ENCODE data around the gene GSTM2. TPM values are rescaled to one million over a fixed set of nuclear protein-coding genes. Genes with fewer than 3 reads are reported as not detected.

Gene GSTM2
- 9.9 and 16.8 TPM in 2 replicates for total RNA-seq

DNA sequence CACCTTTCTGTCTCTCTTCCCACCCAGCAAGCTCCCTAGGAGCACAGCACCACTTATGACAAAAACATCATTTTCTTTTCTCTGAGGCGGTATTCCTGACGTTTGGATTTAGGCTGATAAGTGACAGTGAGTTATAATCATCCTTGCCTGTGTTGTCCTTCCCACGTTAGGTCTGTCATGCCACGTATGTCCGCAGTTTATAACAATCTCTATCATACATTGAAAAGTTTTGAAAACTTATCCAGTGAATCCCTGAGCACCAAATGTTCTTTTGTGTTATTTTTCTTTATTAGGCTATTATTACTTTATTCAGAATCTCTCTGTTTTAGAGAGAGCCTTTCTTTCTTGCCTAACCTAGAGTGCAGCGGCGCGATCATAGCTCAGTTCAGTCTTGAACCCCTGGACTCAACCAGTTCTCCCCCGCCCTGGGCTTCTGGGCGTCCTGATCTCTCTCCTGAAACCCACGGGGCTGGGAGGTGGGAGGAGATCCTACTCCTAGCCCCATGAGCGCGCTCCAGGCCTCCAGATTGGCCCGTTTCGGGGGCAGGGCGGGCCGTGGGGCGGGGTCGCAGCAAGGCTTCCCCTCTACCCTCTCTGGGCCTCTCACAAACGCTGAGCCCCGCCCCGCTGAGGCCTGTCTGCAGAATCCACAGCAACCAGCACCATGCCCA lies at the start of gene GSTM2:
Gene GSTM2 (plus strand): TSS at position 606 of the 671 bp plus-strand sequence. CDS start 59 bp downstream, at position 665.

GRCh38 chr1:109619576-109620400 lies 48.1 kb upstream of the GSTM2 start, which contains the start of the genes AMPD2 and GNAT2:
TSS of gene AMPD2 (plus strand) at chr1:109619837. CDS start at chr1:109621176, 1,339 bp downstream.
TSS of gene GNAT2 (minus strand) at chr1:109619616. CDS start at chr1:109612870, 6,746 bp downstream.

GRCh38 chr1:109655615-109656519 lies 12.0 kb upstream of the GSTM2 start, which contains the start of gene GSTM4:
TSS of gene GSTM4 (plus strand) at chr1:109656099. CDS start at chr1:109656390, 291 bp downstream.

GRCh38 chr1:109687641-109688499 lies 20.0 kb downstream of the GSTM2 start, which contains the start of gene GSTM1:
TSS of gene GSTM1 (plus strand) at chr1:109687817. CDS start at chr1:109687874, 57 bp downstream.

DNA sequence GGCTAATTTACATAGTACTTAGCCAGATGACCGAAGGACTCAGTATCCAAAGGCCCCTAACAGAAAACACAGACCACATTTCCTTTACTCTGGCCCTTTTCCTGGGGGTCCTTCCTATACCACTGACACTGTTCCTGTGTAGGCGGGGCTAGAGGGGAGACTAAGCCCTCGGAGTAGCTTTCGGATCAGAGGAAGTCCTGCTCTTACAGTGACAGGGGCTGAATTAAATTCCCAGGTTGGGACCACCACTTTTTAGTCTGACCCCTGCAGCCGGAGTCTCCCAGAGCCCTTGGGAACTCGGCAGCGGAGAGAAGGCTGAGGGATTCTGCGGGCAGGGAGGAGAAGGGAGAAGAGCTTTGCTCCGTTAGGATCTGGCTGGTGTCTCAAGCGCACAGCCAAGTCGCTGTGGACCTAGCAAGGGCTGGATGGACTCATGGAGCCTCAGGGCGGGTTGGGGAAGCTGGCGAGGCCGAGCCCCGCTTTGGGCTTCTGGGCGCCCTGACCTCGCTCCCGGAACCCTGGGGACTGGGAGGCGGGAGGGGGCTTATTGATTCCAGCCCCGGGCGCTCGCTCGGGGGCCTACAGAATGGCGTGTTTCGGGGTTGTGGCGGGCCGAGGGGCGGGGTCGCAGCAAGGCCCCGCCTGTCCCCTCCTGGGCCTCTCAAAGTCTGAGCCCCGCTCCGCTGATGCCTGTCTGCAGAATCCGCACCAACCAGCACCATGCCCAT lies 43.9 kb downstream of the GSTM2 start, which contains the start of gene GSTM5:
Gene GSTM5 (plus strand): TSS at position 659 of the 728 bp plus-strand sequence. CDS start 62 bp downstream, at position 721.

Other genes with a start within 250 kb of the GSTM2 start
- gene PSMA5, start 241.6 kb upstream of the GSTM2 start, total RNA-seq, result 34.7 and 41.5 TPM in 2 replicates
- gene SYPL2, start 201.5 kb upstream of the GSTM2 start, total RNA-seq, result under 0.01 TPM in 2 replicates
- 3.1 and 4.7 TPM in 2 replicates for gene ATXN7L2, start 184.2 kb upstream of the GSTM2 start, total RNA-seq
- gene CYB561D1, start 174.0 kb upstream of the GSTM2 start, total RNA-seq, result 6.5 and 7.8 TPM in 2 replicates
- gene AMIGO1, start 158.3 kb upstream of the GSTM2 start, total RNA-seq, result 0.36 and 1.6 TPM in 2 replicates
- gene GPR61, start 128.2 kb upstream of the GSTM2 start, total RNA-seq, result not detected in 2 replicates
- gene GNAI3, start 119.4 kb upstream of the GSTM2 start, total RNA-seq, result 10.0 and 10.5 TPM in 2 replicates
- 9.0 TPM in 1 of 2 replicates, not detected in the other for gene GNAT2, start 48.4 kb upstream of the GSTM2 start, total RNA-seq
- 74.8 and 93.0 TPM in 2 replicates for gene AMPD2, start 48.2 kb upstream of the GSTM2 start, total RNA-seq
- 16.4 and 21.2 TPM in 2 replicates for gene GSTM4, start 12.0 kb upstream of the GSTM2 start, total RNA-seq
- gene GSTM1, start 19.8 kb downstream of the GSTM2 start, total RNA-seq, result not detected in 2 replicates
- gene GSTM5, start 44.2 kb downstream of the GSTM2 start, total RNA-seq, result 0.49 TPM in 1 of 2 replicates, not detected in the other
- gene GSTM3, start 73.0 kb downstream of the GSTM2 start, total RNA-seq, result 33.5 and 34.1 TPM in 2 replicates
- gene EPS8L3, start 95.9 kb downstream of the GSTM2 start, total RNA-seq, result not detected in 2 replicates
- gene CSF1, start 242.8 kb downstream of the GSTM2 start, total RNA-seq, result 53.4 and 87.2 TPM in 2 replicates